ENCODE results near the gene ZNF385B. TPM values are rescaled to one million over a fixed set of nuclear protein-coding genes. Genes with fewer than 3 reads are reported as not detected.

The ZNF385B gene
- total RNA-seq, 1 donor from 2014 or later = not detected

GRCh38 chr2:179550849-179551248 is 310.6 kb downstream of the ZNF385B start:
- intact Hi-C loops (cut with micrococcal nuclease) = no loop called here
- Mint-ChIP-seq H3K4me3 (no peak overlapping the region), H3K9me3 (no peaks in the 10 kb centered on the region), H3K27me3 (no peaks in the 10 kb centered on the region), H3K4me1 (no peaks in the 10 kb centered on the region), H3K36me3 (ENCODE audit: low read depth) (no peaks in the 10 kb centered on the region), H3K27ac (no peak overlapping the region)
- no peak for DNase-seq

- Mint-ChIP-seq H3K27ac (no peak overlapping the region), H3K9me3 (no peaks in the 10 kb centered on the region), H3K36me3 (ENCODE audit: low read depth) (no peaks in the 10 kb centered on the region), H3K27me3 (no peaks in the 10 kb centered on the region), H3K4me1 (no peaks in the 10 kb centered on the region), H3K4me3 (no peak overlapping the region)
- DNase-seq = no peak
- intact Hi-C loops (cut with micrococcal nuclease) = no loop called here
Measured at GRCh38 chr2:179550214-179550613, 311.2 kb downstream of the ZNF385B start.

GRCh38 chr2:179546656-179547055 is 314.8 kb downstream of the ZNF385B start:
- H3K4me1 Mint-ChIP-seq = no peaks in the 10 kb centered on the region
- intact Hi-C loops (cut with micrococcal nuclease) = no loop called here
- H3K27ac Mint-ChIP-seq = no peak overlapping the region
- DNase-seq = no peak
- no peaks in the 10 kb centered on the region for H3K27me3 Mint-ChIP-seq
- no peak overlapping the region for H3K4me3 Mint-ChIP-seq
- H3K9me3 Mint-ChIP-seq = no peaks in the 10 kb centered on the region
- no peaks in the 10 kb centered on the region for H3K36me3 Mint-ChIP-seq (ENCODE audit: low read depth)

- Mint-ChIP-seq H3K4me3 (no peak overlapping the region), H3K27me3 (no peaks in the 10 kb centered on the region), H3K9me3 (no peaks in the 10 kb centered on the region), H3K4me1 (no peaks in the 10 kb centered on the region), H3K36me3 (ENCODE audit: low read depth) (no peaks in the 10 kb centered on the region), H3K27ac (no peak overlapping the region)
- intact Hi-C loops (cut with micrococcal nuclease) = no loop called here
- DNase-seq = no peak
Measured at GRCh38 chr2:179545024-179545423, 316.4 kb downstream of the ZNF385B start.

- H3K27ac Mint-ChIP-seq = no peak overlapping the region
- no peaks in the 10 kb centered on the region for H3K36me3 Mint-ChIP-seq (ENCODE audit: low read depth)
- no peak overlapping the region for H3K4me3 Mint-ChIP-seq
- H3K27me3 Mint-ChIP-seq = no peaks in the 10 kb centered on the region
- intact Hi-C loops (cut with micrococcal nuclease) = no loop called here
- H3K9me3 Mint-ChIP-seq = no peaks in the 10 kb centered on the region
- H3K4me1 Mint-ChIP-seq = no peaks in the 10 kb centered on the region
- DNase-seq = no peak
Measured at GRCh38 chr2:179543361-179543901, 318.0 kb downstream of the ZNF385B start.

GRCh38 chr2:179541586-179541985 is 319.8 kb downstream of the ZNF385B start:
- intact Hi-C loops (cut with micrococcal nuclease) = no loop called here
- Mint-ChIP-seq H3K36me3 (ENCODE audit: low read depth) (no peaks in the 10 kb centered on the region), H3K4me3 (no peak overlapping the region), H3K27me3 (no peaks in the 10 kb centered on the region), H3K9me3 (no peaks in the 10 kb centered on the region), H3K27ac (no peak overlapping the region), H3K4me1 (no peaks in the 10 kb centered on the region)
- DNase-seq = no peak

GRCh38 chr2:179539124-179539511 is 322.3 kb downstream of the ZNF385B start:
- H3K36me3 Mint-ChIP-seq (ENCODE audit: low read depth) = no peaks in the 10 kb centered on the region
- no peak for DNase-seq
- no peak overlapping the region for H3K27ac Mint-ChIP-seq
- no peaks in the 10 kb centered on the region for H3K27me3 Mint-ChIP-seq
- no peak overlapping the region for H3K4me3 Mint-ChIP-seq
- no peaks in the 10 kb centered on the region for H3K4me1 Mint-ChIP-seq
- no peaks in the 10 kb centered on the region for H3K9me3 Mint-ChIP-seq
- intact Hi-C loops (cut with micrococcal nuclease) = no loop called here

- no peaks in the 10 kb centered on the region for H3K9me3 Mint-ChIP-seq
- H3K27ac Mint-ChIP-seq = no peak overlapping the region
- DNase-seq = no peak
- H3K36me3 Mint-ChIP-seq (ENCODE audit: low read depth) = no peaks in the 10 kb centered on the region
- H3K27me3 Mint-ChIP-seq = no peaks in the 10 kb centered on the region
- intact Hi-C loops (cut with micrococcal nuclease) = no loop called here
- H3K4me1 Mint-ChIP-seq = no peaks in the 10 kb centered on the region
- no peak overlapping the region for H3K4me3 Mint-ChIP-seq
Measured at GRCh38 chr2:179538406-179539123, 322.8 kb downstream of the ZNF385B start.

GRCh38 chr2:179536185-179536584 is 325.2 kb downstream of the ZNF385B start:
- Mint-ChIP-seq H3K4me3 (no peak overlapping the region), H3K4me1 (no peaks in the 10 kb centered on the region), H3K27me3 (no peaks in the 10 kb centered on the region), H3K27ac (no peak overlapping the region), H3K9me3 (no peaks in the 10 kb centered on the region), H3K36me3 (ENCODE audit: low read depth) (no peaks in the 10 kb centered on the region)
- intact Hi-C loops (cut with micrococcal nuclease) = no loop called here
- DNase-seq = no peak

GRCh38 chr2:179533875-179534274 is 327.5 kb downstream of the ZNF385B start:
- no peak overlapping the region for H3K4me3 Mint-ChIP-seq
- intact Hi-C loops (cut with micrococcal nuclease) = no loop called here
- no peak for DNase-seq
- H3K36me3 Mint-ChIP-seq (ENCODE audit: low read depth) = no peaks in the 10 kb centered on the region
- no peaks in the 10 kb centered on the region for H3K9me3 Mint-ChIP-seq
- H3K4me1 Mint-ChIP-seq = no peaks in the 10 kb centered on the region
- no peak overlapping the region for H3K27ac Mint-ChIP-seq
- H3K27me3 Mint-ChIP-seq = no peaks in the 10 kb centered on the region

- Mint-ChIP-seq H3K36me3 (ENCODE audit: low read depth) (no peaks in the 10 kb centered on the region), H3K27me3 (no peaks in the 10 kb centered on the region), H3K4me1 (no peaks in the 10 kb centered on the region), H3K9me3 (no peaks in the 10 kb centered on the region), H3K4me3 (no peak overlapping the region), H3K27ac (no peak overlapping the region)
- intact Hi-C loops (cut with micrococcal nuclease) = no loop called here
- DNase-seq = no peak
Measured at GRCh38 chr2:179532863-179533278, 328.5 kb downstream of the ZNF385B start.

- Mint-ChIP-seq H3K9me3 (no peaks in the 10 kb centered on the region), H3K4me3 (no peak overlapping the region), H3K36me3 (ENCODE audit: low read depth) (no peaks in the 10 kb centered on the region), H3K4me1 (no peaks in the 10 kb centered on the region), H3K27ac (no peak overlapping the region), H3K27me3 (no peaks in the 10 kb centered on the region)
- intact Hi-C loops (cut with micrococcal nuclease) = no loop called here
- DNase-seq = no peak
Measured at GRCh38 chr2:179528576-179529069, 332.8 kb downstream of the ZNF385B start.

GRCh38 chr2:179525340-179525739 is 336.1 kb downstream of the ZNF385B start:
- H3K27me3 Mint-ChIP-seq = no peaks in the 10 kb centered on the region
- H3K4me1 Mint-ChIP-seq = no peaks in the 10 kb centered on the region
- no peaks in the 10 kb centered on the region for H3K36me3 Mint-ChIP-seq (ENCODE audit: low read depth)
- DNase-seq = no peak
- H3K9me3 Mint-ChIP-seq = no peaks in the 10 kb centered on the region
- intact Hi-C loops (cut with micrococcal nuclease) = no loop called here
- no peak overlapping the region for H3K27ac Mint-ChIP-seq
- H3K4me3 Mint-ChIP-seq = no peak overlapping the region

- no peaks in the 10 kb centered on the region for H3K36me3 Mint-ChIP-seq (ENCODE audit: low read depth)
- no peak overlapping the region for H3K27ac Mint-ChIP-seq
- H3K27me3 Mint-ChIP-seq = no peaks in the 10 kb centered on the region
- intact Hi-C loops (cut with micrococcal nuclease) = no loop called here
- DNase-seq = no peak
- no peak overlapping the region for H3K4me3 Mint-ChIP-seq
- H3K9me3 Mint-ChIP-seq = no peaks in the 10 kb centered on the region
- H3K4me1 Mint-ChIP-seq = no peaks in the 10 kb centered on the region
Measured at GRCh38 chr2:179524809-179525339, 336.5 kb downstream of the ZNF385B start.

Measured in activated CD4-positive, alpha-beta T cell treated with anti-CD3 and anti-CD28 coated beads, Interleukin-2, amount 10 ng/mL, durations not matched to agents 24 days and 14 days (primary cell).